Measurements from ENCODE around the gene ABCB8.
"Not testable (repeated sequence)": the region's sequence is repeated elsewhere in the genome, so short reads cannot be mapped to it uniquely, and the experiment has no call there.

The ABCB8 gene

GRCh38 chr7:151038951-151039849 lies 10.9 kb downstream of the ABCB8 start:
- DNase-seq, result peak; percentile 27

GRCh38 chr7:151039850-151040548 lies 11.7 kb downstream of the ABCB8 start:
- DNase-seq, result no peak

GRCh38 chr7:151040616-151041375 lies 12.5 kb downstream of the ABCB8 start:
- DNase-seq, result no peak

- not testable (repeated sequence) for DNase-seq
These were observed 15.2 kb downstream of the ABCB8 start for GRCh38 chr7:151043449-151043848.

- no peak for DNase-seq
These were observed 15.7 kb downstream of the ABCB8 start for GRCh38 chr7:151043959-151044358.

- DNase-seq, result no peak
These were observed 17.0 kb downstream of the ABCB8 start for GRCh38 chr7:151045262-151045661.

- DNase-seq, result no peak
These were observed 17.7 kb downstream of the ABCB8 start for GRCh38 chr7:151045967-151046366.

GRCh38 chr7:151046603-151047573 lies 18.6 kb downstream of the ABCB8 start:
- no peak for DNase-seq

GRCh38 chr7:151047976-151048815 lies 19.9 kb downstream of the ABCB8 start, which contains the start of gene ASIC3:
Gene ASIC3 (plus strand): TSS chr7:151048531. CDS start chr7:151048886, 355 bp downstream.
- no peak for DNase-seq

- DNase-seq, result no peak
These were observed 20.7 kb downstream of the ABCB8 start for GRCh38 chr7:151048911-151049463.

GRCh38 chr7:151051108-151051507 lies 22.9 kb downstream of the ABCB8 start:
- DNase-seq, result no peak

GRCh38 chr7:151053096-151053495 lies 24.8 kb downstream of the ABCB8 start:
- DNase-seq, result no peak

- no peak for DNase-seq
These were observed 25.5 kb downstream of the ABCB8 start for GRCh38 chr7:151053751-151054150.

GRCh38 chr7:151056283-151056665 lies 28.0 kb downstream of the ABCB8 start:
- DNase-seq, result no peak

- no peak for DNase-seq
These were observed 28.6 kb downstream of the ABCB8 start for GRCh38 chr7:151056666-151057505.

GRCh38 chr7:151057506-151057988 lies 29.3 kb downstream of the ABCB8 start, which contains the start of gene CDK5:
Gene CDK5 (minus strand): TSS chr7:151057897. CDS start chr7:151057848, 49 bp downstream.
- no peak for DNase-seq

- DNase-seq, result peak; percentile 75
These were observed 29.9 kb downstream of the ABCB8 start for GRCh38 chr7:151057989-151058780.

GRCh38 chr7:151058781-151059366 lies 30.6 kb downstream of the ABCB8 start:
- DNase-seq, result no peak

All from KG1 (cell line).